NCI-H82 treated with DMSO at 0.1 percent for 48 hours (cell line): Measurements from ENCODE around the gene PGAP6.
"Not testable (repeated sequence)": the region's sequence is repeated elsewhere in the genome, so short reads cannot be mapped to it uniquely, and the experiment has no call there.

Experiments used
- DNase-seq: peaks from one replicate; lab custom pipeline; 2025; ENCODE audit not compliant: unreplicated experiment; lab: John Stamatoyannopoulos, UW

The PGAP6 gene

DNA sequence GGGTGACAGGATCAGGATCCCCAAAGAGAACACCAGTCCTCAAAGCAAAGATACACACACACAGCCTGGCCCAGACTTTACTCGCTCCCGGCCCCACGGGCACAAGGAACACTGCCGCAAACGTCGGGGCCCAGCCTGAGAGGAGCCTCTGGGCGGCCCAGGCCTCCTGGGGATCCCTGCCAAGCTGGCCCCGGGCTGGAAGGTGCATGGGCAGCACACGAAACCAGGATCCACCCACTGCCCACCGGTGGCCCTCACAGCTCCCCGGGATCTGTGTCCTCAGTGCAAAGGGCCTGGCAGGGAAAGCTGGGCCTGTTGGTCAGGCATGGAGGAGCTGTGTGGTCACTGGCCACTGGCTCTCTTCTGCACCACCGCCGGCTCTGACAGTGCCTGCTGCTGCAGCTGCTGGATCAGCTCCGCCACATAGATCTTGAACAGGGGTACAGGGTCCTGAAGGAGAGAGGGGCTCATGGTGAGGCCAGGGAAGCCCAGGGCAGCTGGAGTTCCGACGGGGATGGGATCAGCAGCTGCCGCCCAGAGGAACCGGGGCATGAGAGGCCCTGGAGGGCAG, 14.4 kb downstream of the PGAP6 start:
- no peak for DNase-seq

DNA sequence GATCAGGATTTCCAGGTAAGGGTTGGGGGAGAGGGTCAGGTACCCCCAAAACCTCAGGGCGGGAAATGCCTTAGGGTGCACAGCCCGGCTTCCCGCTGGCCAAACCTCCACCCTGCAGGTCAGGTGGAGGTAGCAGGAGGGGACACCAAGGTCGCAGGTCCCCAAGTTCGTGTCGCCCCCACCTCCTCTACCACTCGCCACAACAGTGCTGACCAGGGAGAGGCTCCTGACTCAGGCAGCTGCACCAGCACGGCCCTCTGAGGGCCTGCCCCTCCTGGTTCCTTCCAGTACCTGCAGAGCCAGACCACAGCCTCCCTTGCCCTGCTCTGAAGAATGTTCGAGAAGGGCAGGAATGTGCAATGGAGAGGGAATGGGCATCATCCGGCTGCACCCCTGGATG, 15.3 kb downstream of the PGAP6 start:
- DNase-seq: no peak

DNA sequence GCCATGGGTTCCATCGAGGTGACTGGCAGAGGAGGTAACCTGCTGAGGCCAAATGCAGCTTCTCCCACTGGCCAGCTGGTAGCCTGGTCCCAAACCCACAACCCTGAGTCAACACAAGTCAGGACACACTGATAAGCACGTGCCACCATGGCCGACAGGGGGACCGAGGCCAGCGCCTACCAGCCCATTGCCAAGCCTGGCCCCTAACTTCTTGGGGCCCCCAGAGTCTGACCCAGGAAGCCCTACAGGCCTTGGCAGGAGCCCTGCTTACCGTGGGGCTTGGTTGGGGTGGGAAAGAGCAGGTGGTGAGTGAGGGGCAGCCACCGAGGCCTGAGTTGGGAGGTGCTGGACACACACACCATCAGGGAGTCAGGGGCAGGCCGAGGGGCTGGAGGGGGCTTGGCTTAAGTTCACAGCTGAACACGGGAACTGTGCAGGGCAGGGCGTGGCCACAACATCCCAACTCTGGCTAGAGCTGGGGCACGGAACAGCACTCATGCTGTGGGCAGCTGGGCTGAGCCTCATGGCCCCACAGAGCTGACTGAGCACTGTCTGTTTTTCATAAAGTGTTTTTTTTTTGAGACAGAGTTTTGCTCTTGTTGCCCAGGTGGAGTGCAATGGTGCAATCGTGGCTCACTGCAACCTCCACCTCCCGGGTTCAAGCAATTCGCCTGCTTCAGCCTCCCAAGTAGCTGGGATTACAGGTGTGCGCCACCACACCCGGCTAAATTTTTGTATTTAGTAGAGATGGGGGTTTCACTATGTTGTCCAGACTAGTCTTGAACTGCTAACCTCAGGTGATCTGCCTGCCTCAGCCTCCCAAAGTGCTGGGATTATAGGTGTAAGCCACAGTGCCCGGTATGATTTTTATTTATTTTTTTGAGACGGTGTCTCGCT, 16.9 kb downstream of the PGAP6 start:
- no peak for DNase-seq

DNA sequence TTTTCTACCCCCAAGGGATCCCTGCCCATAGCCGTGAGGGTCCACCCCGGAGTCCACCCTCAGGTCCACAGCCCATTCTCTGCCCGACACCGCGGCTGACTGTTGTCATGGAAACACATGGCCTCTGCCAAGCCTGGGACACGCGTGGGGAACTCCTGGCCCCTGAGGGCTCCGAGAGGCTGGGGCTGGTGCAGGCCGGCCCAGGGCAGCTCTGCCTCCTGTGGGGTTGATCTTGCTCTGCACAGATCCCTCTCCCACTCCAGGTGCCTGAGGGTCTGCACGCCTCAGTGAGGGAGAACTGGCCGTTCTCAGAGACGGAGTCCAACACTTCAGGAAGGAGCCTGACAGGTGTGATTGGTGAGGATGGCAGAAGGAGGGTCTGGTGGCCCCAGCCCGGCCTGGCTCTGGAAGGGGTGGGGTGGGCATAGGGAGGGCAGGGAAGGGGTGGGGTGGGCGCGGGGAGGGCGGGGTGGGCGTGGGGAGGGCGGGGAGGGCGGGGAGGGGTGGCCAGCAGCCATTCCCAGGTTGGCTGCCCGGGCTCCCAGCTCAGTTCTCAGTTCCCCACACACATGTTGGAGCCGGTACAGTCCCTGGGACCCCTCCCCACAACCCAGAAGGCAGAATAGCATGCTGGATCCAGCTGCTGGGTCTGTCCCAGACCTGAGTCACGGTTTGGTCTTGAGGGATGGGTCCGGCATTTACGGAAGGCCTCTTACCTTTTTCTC, 17.9 kb downstream of the PGAP6 start:
- no peak for DNase-seq

DNA sequence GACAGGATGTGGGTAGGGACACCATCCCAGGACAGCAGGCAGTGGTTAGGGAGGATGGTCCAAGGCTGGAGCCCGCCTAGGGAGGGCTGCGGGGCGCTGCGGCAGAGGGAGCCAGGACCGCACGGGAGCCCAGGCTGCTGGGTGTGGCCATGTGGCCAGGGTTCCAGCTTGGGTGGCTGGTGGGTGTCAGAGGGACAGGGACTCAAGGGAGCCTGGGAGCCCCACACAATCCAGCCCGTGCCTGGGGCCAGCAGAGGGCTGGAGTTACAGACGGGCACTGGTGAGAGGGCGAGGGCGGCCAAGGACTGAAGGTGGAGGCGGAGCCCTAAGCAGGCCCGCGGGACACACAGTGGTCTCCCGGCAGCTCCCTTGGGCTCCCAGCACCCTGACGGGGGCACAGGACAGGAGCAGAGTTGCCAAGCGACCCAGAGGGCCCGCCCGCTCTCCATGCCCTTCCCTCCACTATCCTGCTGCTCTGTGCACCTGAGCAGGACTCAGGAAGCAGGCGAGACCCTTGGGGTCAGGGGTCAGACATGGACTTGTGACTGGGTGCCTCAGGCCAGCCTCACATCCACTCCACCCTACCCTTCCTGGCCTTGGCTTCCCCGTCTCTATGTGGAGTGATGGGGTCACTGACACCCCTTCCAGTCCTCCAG, 18.5 kb downstream of the PGAP6 start:
- no peak for DNase-seq

DNA sequence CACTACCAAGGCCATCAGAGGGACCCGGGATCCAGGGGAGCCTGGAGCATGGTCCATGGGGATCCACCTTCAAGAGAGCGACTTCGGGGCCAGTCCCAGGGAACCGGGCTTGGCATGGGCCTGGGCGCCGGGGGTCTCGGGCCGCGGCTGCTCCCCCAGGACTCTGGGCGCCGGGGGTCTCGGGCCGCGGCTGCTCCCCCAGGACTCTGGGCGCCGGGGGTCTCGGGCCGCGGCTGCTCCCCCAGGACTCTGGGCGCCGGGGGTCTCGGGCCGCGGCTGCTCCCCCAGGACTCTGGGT, 19.1 kb downstream of the PGAP6 start:
- DNase-seq: not testable (repeated sequence)

DNA sequence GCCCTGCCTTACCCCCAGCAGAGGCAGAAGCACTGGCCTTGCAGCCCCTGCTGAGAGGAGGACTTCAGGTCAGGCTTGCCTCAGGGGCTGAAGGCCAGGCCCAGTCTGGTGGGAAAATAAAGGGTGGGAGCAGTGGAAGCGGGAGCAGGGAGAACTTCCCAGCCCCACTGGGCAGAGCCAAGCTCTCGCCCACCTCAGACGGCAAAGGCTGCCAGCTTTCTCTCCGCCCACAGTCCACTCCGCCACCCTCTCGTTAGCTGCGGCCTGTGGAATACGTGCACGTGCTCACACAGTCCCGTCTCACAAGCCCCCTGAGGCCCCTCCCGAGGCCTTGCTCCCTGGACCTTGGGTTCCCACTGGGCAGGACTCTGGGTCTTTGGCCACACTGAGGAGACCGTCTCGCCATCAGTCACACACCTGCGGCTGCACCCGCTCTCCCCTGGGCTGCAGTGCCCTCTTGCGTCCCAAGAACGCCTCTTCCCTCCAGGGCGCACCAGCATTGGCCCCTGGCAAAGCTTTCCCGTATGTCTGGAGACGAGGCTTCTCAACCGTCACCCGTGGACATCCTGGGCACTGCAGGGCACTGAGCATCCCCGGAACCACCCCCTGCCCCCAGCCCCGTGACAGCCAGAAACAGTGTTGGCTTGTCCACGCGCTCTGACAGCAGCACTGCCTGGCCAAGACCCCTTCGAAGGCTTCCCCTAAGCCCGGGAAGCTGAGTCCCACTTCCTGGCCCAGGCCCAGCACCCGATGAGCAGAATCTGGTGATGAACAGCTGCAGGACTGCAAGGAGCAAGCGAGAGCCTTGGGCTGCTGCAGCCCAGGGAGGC, 19.7 kb downstream of the PGAP6 start:
- DNase-seq: peak; percentile 47

DNA sequence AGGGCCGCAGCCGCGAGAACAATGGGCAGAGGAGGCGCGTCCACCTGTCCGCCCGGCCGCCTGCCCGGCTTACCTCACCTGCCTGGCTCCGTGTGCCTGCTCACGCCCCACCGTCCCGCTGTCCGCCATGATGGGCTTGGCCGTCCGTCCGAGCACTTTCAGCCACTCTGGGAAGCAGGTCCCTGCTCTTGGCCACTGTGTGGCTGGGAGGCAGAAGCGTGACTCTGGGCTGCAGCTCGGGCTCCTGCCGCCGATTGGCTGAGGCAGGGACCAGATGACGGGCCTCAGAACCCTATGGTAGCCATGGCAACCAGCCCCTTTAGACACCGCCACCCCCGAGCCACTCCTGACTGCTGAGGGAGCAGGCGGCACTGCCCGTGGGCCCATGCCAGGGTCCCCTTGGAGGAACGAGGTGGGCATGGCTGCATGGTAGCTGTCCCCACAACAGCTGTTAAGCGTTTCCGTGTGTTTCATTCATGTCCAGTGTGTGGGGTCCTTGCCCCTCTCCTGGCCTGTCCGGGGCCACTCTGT, 20.4 kb downstream of the PGAP6 start:
- DNase-seq: no peak

DNA sequence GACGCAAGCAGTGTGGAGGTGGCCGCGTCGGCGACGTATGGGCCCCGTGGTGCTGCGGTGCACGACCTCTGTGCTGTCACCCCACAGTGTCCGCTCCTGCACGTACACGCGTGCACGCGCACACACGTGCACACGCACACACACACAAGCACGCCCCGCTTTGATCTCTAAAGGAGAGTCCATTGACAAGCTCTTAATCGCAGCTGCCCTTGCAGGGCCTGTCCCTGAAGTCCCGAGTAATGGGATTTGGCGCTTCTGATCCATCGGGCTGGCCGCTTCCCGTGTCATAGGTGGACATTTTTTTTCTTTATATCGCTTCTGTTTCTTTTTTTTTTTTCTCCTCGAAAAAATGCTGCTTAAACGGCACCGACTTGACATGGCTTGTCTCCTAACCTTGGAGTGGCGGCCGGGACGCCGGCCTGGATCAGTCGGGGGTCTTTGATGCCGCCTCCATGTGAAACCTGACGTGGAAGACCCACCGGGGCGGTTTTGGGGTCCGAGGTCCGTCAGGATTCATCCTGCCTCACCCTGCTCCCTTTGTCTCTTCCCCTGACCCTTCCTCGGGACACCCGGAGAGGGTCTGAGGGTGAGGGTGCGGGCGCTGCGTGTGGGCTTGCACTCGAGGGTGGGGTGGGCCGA, 21.0 kb downstream of the PGAP6 start:
- peak; percentile 67 for DNase-seq

DNA sequence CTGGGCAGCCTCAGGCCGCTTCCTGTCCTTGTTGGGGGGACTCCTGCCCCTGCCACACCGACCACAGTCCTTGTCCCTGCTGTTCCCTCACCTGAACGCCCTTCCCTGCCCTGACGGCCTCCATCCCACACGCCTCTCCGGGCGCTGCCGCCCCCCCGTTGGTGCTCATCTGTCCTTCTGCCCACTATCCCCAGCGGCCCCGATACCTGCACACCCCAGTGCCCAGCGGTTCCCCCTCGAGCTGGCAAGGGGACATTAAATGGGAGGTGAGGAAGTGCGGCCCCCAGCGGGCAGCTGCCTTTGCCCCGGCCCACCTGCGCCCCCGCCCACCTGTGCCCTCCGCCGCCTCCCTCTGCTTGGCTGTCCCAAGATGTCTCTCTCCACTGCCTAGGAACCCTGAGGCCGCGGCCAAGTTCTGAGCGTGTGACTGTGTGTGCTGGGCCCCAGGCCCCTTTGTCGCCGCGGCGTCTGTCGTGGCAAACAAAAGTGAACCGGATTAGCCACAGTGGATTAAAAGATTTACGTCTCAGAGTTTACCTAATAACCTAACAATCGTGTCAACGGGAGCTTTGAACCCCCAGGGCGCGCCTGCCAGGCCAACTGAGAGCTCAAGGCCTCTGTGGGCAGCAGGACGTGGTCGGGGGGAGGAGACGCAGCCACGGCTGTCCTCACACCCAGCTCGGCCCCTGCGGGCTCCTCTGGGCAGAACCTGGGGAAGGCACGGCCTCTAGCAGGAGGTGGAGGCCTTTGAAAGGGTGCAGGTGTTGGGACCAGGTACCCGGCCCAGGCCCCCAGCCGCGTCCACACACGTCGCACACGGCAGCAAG, 21.7 kb downstream of the PGAP6 start:
- DNase-seq: peak; percentile 97

DNA sequence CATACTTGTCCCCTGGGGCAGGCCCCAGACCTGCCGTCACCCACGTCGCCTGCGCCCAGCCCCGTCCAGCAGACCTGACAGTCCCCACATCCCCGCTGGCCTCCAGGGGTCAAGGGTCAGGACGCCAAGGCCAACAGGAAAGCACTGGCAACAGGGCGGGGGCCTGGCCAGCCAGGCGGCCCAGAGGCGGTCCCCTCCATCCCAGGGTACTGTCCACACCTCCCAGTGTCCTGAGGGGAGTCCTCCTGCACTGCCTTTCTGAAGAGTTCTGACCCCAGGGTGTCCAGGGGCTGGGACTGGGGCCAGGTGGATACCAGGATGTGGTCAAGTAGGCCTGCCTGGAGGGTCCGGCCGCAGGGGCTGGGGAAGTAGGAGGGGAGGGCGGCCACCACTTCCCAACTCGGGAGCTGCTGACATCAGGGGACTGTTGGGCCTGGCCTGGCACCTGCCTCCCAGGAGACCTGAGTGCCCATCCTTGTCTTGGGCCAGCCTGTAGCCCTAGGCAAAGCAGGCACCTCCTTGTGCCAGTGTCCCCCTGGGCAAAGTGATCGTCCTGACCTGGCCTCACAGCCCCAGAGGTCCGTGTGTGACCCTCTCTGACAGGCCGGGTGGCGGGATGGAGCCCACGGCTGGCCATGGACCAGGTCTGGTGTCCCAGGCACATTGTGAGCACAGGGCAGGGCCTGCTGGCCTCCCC, 22.6 kb downstream of the PGAP6 start:
- no peak for DNase-seq

DNA sequence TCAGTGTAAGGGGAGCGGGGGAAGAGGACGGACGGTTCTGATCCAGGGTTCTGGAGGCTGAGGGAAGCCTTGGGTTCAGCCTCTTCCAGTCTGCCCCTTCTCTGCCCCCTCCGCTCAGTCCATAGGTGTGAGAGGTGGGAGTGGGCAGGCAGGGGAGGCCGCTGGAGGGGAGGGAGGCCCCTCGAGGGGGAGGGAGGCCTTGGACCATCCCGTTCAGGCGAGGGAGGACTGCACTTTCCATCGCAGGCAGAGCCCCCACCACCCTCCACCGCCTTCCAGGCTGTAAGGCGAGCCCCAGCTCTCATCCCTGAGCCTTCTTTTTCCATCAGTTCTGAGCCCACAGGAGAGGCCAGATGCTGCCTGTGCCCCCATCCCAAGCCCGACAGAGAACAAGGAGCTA, 25.0 kb downstream of the PGAP6 start:
- no peak for DNase-seq

DNA sequence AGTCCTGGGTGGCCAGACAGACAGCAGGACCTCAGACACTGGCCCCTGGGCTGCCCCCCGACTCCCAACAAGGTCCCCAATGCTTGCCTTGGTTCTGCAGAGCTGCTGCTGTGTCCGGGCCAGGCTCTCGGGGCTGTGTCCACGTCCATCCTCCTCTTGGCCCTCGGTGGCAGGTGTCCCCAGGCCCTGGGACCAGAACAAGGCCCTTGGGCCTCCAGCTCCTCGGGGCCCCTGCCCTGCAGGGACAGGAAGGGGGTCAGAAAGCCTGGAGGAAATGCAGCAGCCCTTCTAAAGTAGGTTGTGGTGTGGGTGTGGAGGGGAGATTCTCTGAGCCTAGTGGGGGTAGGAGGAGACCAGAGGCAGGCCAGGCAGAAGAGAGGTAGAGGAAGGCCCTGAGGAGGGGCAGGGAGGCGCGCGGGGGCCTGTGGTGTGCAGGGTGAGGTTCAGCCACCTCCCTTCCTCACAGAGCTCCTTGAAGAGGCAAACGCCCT, 26.8 kb downstream of the PGAP6 start:
- DNase-seq: no peak

DNA sequence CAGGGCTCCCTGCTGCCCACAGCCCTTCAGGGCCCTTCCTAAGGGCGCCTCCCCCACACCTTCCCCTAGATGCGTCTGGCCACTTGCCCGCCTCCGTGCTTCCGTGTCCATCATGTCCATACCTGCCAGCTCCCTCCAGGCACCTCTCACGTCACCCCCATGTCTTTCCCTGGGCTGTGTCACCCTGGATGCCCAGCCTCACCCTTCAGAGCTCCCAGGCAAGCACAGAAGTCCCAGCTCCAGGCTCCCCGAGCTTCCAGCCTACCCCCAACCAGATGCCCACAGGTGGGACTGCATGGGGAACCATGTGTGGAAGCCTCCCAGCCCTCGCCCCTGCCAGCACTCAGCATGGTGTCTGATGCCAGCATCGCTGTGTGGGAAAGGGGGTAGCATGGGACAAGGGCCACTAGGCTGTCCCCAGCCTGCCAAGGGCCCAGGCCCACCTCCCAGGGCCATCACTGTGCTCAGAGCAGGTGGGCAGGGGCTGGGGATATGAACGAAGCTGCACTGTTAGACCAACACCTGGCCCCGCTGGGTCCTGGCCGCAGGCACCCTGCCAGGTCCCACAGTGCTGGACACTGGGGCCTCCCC, 27.4 kb downstream of the PGAP6 start:
- no peak for DNase-seq

DNA sequence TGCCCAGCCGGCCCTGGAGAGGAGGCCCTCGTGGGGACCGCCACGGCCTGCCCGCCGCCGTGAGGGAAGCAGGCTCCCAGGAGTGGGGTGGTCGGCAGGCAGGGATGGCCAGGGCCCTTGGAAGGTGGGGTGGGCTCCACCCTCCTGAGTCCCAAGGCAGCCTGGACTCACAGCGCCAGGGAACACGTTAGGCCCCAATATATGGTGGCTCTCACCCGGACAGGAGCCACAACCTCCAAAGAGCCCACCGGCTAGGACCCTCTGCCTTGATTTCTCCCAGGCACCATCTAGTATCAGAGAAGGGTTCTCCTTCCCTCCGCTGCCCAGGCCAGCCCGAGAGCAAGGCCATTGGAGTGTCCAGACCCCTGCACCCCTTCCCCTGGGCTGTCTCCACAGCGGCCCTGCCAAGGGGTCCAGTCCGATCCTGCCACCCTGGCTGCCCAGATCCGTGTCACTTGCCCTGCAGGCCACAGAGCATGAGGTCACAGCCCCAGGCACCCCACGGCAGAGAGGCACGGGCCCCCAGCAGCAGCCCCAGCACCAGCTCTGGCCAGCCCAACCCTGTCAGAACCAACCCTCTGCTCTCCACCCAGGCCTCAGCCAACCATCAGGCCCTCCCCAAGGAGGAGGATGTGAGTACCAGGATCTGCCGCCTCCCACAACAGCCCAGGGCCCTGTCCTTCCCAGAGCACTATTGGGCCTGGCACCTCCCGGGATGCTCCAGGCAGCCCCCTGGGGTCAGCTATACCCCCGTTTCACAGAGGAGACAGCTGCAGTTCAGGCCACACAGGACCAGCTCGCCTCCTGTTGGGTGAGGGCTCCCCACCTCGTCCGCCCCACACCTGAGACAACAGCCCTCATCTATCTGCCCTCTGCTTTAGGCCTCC, 28.1 kb downstream of the PGAP6 start:
- no peak for DNase-seq

DNA sequence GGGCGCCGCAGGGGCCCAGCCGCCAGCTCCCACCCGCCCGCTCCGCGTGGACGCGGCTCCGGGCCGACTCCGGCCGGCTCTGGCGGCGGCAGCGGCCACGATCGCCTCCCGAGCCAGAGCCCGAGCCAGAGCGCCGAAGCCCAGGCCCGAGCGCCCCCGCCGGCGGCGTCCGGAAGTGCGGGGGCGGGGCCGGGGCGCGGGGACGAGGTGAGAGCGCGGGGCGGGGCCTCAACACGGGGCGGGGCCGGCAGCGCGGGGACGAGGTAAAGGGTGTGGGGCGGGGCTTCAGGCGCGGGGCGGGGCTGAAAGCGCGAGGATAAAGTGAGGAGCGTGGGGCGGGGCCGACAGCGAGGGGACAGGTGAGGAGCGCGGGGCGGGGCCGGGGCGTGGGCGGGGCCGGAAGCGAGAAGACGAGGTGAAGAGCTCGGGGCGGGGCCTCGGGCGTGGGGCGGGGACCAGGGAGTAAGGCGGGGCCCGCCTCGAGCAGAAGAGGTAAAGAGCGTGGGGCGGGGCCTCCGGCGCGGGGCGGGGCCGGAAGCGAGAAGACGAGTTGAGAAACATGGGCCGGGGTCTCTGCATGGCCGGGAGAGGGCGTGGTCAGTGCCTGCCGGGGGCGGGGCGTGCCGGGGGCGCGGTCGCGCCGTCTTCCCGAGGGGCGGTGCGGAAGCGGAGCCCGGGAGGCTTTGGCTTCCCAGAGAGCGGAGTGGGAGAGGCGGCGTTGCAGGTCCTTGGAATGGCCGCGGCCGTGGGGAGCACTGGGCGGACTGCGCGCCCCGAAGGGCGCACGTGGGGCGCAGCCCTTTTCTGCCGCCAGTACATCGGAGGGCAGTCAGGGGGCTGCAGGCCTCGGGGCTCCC, 29.0 kb downstream of the PGAP6 start, which contains the start of gene AXIN1:
Gene AXIN1 (minus strand): TSS at position 177 of the 857 bp plus-strand sequence. CDS start 5,698 bp downstream, outside the sequence.
- DNase-seq: peak; percentile 96
